NCI-H146 (cell line): ENCODE measurements around the gene RIMBP3C.
A peak's percentile ranks its signal among the peaks of the same experiment; 100 is the strongest.
"Not testable (repeated sequence)": the region's sequence is repeated elsewhere in the genome, so short reads cannot be mapped to it uniquely, and the experiment has no call there.

ENCODE experiments used
- DNase-seq: peaks from one replicate; lab custom pipeline; 2025; lab: John Stamatoyannopoulos, UW

RIMBP3C gene

DNA sequence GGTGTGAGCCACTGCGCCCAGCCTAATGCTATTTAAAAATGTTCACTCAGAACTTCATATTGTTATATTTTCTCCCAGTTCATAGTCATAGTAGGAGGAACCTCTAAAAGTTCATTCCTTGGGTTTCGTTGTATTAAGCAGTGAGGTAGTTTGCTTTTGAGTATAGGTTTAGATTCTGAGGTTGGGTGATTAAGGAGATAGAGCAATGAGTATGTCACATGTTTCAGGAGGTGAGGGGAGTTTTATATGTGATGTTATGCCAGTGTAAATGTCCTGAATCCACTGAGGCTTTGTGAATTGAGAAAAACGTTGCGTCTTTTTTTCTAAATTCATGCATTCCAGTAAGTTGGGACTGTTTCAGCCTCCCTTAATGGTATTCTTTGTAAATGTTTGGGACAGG lies 20.4 kb upstream of the RIMBP3C start:
- DNase-seq, result no peak

DNA sequence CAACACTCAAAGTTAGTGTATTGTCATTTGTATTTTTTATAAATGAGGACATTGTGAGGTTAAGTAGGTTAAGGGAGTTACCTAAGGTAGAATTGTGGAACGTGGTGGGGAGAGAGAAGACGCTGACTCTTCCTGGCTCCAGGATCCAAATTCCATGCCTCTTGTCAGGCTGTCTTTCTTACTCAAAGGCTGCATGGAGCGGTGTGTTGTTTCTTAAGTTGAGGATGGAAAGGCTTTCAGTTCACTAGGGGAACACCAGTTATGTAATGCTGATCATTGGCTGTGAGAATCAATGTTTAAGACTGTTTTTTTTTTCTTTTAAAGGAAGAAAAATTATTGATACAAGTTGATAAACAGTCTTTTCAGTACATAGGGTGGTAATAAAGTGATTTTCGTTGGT lies 19.1 kb upstream of the RIMBP3C start:
- no peak for DNase-seq

GRCh38 chr22:21569459-21570170 lies 18.4 kb upstream of the RIMBP3C start:
- no peak for DNase-seq

- DNase-seq, result not testable (repeated sequence)
These were observed 17.8 kb upstream of the RIMBP3C start for GRCh38 chr22:21569076-21569427.

- DNase-seq, result no peak
These were observed 17.2 kb upstream of the RIMBP3C start for GRCh38 chr22:21568347-21569075.

DNA sequence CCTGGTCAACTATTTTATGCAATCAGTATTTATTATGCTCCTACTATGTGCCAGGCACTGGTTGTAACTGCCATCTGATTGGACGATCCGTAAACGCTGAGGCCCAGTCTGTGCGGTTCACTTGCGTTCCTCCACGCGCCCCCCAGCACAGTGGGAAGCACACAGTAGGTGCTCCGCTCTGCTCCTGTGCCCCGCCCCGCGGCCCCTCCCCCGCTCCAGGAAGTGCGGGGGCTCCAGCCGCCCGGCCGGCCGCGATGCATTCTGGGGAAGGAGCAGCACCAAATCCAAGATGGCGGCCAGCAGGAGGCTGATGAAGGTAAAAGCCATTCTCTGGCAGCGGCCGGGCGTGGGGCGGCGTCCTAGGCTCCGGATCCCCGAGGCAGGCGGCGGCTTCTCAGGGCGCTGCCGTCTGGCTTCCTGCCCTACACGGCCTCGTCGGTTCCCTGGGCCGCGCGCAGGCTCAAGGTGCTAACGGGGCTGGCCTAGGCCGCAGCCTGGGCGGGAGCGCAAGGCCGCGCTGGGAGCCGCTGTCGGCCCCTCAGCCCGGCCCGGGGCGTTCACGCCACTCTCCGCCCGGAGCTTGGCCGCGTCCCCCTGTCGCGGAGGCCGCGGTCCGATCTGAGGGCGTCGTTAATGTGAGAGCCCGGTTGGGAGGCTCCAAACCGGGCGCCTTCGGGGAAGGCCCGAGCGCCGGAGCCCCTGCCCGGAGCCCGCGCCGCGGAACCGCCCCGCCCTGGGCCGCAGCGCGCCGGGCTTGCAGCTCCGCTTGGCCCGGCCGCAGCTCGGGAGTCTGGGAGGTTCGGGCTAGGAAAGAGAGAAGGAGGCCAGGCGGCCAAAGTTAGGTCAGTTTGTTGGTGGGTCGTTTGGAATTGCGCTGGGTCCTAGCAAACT lies 16.4 kb upstream of the RIMBP3C start, which contains the start of gene UBE2L3:
TSS of gene UBE2L3 (plus strand) at position 259 of the 891 bp plus-strand sequence. CDS start at position 290, 31 bp downstream.
- DNase-seq, result peak; percentile 63

DNA sequence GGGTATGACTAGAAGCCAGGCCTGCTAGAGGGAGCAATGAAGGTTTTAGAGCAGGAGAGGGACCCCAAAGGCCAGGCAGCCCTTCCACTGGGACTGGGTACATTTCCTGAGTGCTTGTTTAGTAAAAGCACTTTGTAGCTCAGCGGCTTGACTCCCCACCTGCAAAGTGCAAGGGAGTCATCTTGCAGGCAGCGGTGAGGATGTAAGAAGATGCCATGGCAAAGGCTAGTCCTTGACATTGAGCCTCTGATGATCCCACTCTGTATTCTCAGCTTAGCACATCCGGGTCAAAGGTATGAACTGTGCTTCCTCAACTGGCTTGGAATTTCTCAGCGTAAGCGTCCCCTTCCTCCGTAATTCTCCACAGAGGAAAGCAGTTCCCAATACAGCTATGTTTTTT lies 13.2 kb upstream of the RIMBP3C start:
- DNase-seq, result no peak

- DNase-seq, result no peak
These were observed 12.7 kb upstream of the RIMBP3C start for GRCh38 chr22:21563912-21564311.

DNA sequence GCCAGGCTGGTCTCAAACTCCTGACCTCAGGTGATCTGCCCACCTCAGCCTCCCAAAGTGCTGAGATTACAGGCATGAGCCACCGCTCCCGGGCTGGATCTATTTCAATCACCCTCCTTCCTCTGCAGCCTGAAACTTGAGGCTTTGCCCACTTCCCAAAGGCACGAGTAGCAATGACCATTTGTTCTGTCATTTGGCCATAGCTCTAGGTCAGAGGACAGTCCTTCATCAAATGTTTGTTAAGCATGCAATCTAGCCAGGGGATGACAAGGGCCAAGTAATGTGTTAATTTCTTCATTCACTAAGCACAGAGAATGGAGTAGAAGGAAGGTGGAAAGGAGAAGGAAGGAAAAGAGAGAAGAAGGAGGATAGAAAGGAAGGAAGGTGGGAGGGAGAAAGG lies 9.4 kb upstream of the RIMBP3C start:
- not testable (repeated sequence) for DNase-seq

GRCh38 chr22:21559345-21560125 lies 8.3 kb upstream of the RIMBP3C start:
- DNase-seq, result not testable (repeated sequence)

DNA sequence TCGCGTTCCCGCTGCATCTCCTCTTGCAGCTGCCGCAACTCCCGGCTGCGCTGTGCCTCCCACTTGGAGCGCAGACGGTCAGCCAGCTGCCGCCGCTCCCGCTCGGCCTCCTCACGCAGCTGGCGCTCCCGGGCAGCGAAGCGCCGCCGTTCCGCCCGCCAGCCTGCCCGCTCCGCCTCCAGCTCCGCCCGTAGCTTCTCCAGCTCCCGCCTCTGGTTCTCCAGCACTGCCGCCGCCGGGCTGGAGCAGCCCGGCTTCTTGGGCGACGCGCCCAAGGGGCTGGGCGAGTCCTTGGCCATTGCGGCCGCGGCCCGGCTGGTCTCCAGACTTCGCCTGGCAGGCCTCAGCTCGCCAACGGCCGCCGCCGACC lies 598 bp downstream of the RIMBP3C start:
- DNase-seq, result not testable (repeated sequence)

DNA sequence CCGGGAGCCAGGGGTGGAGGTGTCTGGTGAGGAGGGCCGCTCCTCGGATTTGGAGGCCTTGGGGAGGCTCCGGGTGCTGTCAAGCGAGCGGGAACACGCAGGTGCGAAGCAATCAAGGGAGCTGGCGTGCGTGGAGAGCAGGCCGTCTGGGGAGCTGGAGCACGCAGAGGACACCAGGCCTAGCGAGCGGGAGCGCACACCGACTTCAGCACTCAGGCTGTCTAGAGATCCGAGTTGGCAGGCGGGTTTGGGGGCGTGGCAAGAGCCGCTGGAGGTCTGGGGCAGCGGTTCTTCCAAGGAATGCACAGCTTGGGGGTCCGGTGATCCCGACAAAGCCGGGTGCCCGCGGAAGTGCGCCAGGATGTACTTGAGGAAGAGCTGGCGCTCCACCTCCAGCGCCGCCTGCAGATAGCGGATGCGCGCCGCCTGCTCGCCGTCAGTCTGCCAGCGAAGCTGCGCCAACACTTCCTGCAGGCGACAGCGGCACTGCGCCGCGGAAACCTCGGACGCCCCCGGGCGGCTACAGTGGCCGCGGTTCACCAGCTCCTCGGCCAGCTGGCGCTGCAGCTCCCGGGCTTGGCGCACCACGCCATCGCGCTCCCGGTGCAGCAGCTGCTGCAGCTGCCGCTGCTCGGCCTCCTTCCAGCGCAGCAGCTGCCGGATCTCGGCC lies 1.1 kb downstream of the RIMBP3C start:
- not testable (repeated sequence) for DNase-seq

GRCh38 chr22:21549558-21549957 lies 1.7 kb downstream of the RIMBP3C start:
- not testable (repeated sequence) for DNase-seq

GRCh38 chr22:21544432-21545322 lies 6.6 kb downstream of the RIMBP3C start:
- DNase-seq, result not testable (repeated sequence)

DNA sequence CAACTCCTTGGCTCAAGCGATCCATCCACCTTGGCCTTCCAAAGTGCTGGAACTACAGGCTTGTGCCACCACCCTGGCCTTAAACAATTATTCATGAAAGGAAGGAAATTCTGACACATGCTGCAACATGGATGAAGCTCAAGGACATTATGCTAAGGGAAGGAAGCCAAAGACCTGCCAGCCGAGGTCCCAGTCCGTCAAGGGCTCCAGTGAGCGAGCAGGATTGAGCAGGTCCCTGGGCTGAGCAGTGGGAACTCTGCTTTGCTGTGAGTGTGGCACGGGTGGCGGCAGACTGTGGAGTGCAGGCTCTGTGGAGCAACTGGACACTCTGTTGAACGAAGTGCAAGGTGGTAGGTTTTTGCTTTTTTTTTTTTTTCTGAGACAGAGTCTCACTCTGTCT lies 11.4 kb downstream of the RIMBP3C start:
- not testable (repeated sequence) for DNase-seq

DNA sequence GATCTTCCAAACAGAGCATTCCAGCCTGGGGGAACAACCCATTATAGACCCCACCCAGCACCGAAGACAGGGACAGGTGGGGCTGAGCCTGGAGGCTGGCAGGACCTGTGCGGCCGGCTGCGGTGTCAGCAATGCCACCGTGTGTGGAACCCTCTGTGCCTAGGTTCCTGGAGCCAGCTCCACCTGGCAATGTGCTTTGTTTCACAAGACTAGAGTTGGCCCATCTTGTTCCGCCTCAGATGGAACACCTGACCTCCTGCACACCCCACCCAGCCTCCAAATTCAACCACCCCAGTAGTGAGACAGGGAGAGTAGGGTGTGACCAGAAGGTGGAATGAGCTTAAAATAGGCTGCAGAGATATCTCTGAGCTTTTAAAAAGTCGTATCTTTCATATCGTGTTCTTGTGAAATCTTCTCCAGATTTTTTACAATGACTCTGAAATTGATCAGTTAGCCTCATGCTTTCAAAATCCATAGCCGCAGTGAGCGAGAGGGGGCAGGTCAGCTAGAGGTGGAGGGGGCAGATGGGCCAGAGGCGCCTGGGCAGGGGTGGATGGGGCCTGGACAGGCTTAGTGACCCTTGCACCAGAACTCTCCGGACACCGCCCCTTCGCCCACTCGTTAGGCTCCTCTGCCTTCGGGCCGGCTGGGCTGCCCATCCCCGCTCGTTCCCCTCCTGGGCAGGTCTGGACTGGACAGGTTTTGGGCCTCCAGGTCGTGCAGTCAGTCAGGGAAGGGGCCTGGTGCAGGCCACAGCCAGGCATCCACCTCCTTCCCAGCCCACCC lies 18.2 kb downstream of the RIMBP3C start:
- not testable (repeated sequence) for DNase-seq

DNA sequence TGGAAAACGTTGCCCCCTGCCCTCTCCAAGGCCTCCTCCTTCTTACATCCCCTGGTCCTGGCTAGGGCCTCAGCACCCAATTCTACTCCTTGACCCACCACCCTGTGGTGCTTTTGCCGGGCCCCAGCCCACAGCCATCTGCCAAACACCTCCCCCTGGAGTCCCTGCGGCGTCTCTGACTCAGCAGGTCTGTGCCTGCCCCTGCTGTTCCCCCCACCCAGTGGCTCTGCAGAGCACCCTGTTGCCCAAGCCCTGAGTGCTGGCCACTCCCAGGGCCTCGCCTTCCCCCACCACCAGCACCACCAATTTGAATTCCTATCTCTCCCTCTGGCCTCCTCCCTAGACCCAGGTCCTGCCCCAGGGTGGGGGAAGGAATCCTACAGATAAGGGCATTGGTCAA lies 19.7 kb downstream of the RIMBP3C start:
- not testable (repeated sequence) for DNase-seq

DNA sequence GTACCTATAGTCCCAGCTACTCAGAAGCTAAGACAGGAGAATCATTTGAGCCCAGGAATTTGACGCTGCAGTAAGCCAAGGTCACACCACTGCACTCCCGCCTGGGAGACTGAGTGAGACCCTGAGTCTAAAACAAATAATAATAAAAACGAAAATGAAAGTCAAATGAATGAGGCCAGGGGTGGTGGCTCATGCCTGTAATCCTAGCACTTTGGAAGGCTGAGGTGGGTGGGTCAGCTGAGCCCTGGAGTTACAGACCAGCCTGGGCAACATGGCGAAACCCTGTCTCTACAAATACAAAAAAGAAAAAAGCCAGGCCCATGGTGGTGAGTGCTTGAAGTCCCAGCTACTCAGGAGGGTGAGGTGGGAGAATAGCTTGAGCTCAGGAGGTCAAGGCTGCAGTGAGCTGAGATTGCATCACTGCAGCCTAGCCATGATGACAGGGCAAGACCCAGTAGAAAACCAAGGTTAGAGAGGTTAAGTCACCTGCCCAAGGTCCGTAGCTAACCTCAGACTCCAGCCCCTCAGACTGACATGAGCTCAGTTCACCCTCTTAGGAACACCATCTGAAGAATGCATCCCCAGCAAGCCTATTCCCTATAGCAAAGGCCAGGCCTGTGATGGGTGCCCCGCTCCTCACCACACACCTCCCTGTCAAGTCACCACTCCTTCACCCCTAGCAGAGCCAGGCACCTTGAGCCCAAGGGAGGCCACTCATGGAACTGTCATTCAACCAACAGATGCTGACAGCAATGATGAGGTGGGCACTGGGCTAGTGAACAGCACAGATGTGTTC lies 24.4 kb downstream of the RIMBP3C start:
- DNase-seq, result not testable (repeated sequence)
